NCI-H1930 (cell line): Measurements from ENCODE around the gene NKAIN4.

Experiments
- DNase-seq, 2 experiments: peaks; one replicate each; lab custom pipeline; 2025; lab: John Stamatoyannopoulos, UW

Gene NKAIN4

DNA sequence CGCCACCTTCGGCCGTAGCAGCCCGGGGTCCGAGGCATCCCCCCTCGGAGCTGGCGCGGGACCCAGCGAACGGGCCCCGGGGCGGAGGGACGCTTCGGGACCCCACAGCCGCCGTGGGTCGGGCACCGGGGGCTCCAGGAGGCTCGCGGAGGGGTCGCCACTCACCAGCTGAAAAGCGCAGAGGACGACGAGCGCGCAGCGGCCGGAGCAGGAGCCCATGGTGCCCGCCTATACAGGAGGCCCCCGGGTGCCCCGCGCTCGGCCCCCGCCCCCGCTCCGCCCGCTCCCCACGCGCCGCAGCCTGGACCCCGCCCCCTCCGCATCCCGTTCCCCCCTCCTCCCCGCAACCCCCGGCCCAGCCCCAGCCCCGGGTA, at the start of gene NKAIN4:
Gene NKAIN4 (minus strand): TSS at position 232 of the 374 bp plus-strand sequence. CDS start 13 bp downstream, at position 219.
- DNase-seq: no peak

- DNase-seq: no peak
Measured at GRCh38 chr20:63303095-63303666, 48.9 kb upstream of the NKAIN4 start.

DNA sequence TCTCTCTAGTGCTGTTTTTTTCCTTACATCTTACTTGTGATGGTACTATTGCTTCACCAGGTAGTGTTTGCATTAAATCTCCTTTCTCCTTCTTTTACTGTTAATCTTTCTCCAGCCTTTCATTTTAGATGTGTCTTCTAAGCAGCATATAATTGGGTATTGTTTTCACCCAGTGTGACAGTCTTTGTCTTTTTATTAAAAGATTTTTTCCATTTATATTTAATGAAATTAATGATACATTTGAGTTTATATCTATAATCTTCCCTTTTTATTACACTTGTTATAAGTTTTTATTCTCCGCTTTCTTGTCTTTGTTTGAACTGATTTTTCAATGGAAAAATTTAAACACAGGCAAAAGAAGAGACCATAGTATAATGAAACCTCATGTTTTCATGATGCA, 47.4 kb upstream of the NKAIN4 start:
- no peak for DNase-seq

DNA sequence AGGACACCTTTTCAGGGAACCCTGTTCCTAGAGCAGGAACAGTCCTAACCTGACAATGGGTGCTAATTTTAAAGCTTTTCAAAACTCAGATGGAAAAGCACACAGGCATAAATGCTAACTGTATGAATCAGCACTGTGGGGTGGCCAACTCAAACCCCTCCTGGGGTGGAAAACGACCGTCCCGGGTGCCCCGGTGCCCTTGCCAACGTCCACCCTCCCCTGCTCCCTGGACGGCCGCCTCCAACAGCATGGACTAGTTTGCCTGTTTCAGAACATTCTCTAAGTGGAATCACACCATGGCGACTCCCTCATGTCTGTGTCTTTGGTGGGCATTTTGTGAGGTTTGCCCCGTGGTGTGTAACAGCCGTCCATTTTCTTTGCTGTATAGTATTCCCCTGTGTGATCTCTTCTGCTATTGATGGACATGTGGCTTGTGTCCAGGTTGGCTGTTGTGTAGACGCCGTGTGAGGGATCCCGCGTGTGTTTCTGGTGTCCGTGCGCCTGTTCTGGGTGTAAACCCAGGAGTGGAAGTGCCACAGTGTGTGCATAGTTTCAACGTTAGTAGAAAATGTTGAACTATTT, 44.6 kb upstream of the NKAIN4 start:
- DNase-seq: no peak

DNA sequence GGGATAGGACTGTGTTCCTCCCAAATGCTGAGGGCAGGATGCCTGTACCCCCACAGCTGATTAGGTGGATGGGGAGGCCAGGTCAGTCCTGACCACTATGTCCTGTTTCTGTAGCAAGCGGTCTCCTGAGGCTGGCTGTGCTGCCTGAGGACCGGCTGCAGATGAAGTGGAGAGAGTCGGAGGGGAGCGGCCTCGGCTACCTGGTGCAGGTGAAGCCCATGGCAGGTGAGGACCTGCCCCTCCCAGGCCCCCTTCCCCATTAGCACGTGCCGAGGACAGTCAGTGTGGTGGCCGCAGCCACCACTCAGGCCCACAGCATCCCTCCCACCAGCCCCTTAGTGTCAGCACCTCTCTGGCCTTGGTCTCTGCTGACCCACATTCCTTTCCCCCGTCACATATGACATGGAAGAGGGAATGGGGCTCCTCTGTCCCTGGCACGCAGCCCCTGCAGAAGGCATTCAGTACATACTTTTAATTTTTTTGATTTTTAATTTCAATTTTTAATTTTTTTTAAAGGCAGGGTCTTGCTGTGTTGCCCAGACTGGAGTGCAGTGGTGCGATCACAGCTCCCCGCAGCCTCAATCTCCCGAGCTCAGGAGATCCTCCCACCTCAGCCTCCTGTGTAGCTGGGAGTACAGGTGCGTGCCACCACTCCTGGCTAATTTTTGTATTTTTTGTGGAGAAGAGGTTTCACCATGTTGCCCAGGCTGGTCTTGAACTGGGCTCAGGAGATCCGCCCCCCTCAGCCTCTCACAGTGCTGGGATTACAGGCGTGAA, 43.7 kb upstream of the NKAIN4 start:
- no peak for DNase-seq

DNA sequence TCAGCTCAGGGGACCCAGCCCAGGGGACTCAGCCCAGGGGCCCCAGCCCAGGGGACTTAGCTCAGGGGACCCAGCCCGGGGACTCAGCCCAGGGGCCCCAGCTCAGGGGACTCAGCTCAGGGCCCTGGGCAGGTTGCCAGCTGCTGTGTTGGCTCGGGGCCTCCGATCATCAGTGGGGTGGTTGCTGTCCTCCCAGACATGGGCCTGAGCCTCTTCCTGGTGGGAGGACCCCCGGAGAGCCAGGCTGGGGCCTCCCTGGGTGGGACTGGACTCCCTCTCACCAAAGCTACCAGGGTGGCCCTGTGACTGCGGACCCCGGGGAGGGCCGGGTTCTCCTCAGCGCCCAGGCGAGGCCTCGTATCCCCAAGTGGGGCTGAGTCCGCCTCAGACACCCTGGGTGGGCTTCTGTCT, 43.1 kb upstream of the NKAIN4 start:
- no peak for DNase-seq

- DNase-seq: no peak
Measured at GRCh38 chr20:63296531-63297299, 42.5 kb upstream of the NKAIN4 start.

DNA sequence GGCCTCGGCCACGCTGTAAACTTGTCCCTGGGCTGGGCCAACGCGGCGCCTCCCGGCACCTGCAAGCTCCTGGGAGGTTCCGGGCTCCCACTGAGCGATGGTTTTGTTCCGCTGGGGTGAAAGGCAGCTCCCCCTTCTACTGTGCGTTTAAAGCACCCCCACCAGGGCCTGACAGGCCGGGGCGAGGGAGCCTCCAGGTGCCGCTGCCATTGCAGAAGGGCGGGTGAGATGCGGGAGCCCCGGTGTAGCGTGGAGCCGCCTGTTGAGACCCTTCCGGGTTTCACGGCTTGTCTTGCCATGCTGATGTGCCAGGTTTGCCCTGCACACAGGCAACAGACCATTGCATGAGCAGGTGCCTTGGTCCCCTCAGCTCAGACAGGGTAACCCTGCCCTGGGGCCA, 41.6 kb upstream of the NKAIN4 start:
- no peak for DNase-seq

DNA sequence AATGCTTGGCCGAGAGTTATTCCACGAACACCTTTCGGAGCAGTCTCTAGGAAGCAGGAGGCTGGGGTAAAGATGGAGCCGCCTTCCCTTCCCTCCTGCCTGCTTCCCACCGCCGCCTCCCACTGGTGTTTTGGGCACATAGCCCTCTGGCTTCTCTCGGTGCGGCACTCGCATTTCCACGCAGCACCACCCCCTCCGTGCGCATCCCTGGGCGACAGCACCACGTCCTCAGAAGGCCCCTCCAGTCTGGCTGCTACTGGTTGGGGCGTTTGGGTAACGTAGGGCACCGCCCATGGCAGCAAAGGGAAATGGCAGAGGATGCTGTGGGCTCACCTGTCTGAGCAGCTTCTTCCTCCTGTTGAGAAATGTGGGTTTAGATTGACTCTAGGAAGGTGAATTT, 41.2 kb upstream of the NKAIN4 start:
- no peak for DNase-seq

DNA sequence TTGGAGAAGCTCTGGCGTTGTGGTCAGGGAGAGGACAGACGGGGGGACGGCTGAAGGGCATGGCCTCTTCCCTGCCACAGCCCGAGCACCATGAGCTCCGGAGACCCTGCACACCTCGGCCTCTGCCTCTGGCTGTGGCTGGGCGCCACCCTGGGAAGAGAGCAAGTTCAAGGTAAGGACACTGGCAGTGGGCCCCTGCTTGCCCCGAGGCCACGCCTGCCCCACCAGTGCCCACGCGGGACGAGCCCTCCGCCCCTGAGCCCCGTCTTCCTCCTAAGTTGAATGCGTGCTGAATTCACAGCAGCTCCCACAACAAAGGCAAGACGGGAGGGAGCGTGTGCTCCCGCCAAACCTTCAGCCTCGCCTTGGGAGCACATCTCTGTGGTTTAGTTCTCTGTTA, 40.8 kb upstream of the NKAIN4 start:
- DNase-seq: no peak

GRCh38 chr20:63294536-63294900, 40.3 kb upstream of the NKAIN4 start:
- no peak for DNase-seq

DNA sequence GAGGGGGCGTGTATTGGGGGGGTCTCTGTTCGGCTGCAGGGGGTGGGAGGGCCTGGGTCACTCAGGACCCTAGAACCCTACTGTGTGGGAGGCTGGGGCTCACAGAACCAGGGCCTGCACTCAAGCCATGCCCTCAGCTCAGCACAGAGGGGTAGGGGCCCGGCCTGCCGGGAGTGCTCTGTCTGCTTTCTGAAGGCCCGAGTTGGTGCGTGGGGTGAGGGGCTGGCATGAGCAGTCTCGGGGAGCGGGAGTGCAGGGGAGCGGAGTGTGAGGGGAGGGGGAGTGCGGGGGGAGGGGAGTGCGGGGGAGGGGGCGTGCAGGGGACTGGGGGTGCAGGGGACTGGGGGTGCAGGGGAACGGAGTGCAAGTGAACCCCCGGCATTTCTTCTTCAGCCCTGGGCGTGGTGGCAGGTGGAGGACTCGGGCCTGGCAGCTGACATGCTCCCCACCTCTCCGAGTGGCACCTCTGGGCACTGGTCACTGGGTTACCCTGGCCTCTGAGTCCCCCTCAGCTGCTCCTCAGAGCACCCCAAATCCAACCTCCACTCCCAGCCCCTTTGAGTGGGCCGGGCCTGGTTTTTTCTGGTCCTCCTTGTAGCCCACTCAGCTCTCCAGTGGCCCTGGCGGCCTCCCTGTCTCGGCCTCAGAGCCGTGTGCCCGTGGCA, 39.7 kb upstream of the NKAIN4 start:
- DNase-seq: no peak

- no peak for DNase-seq
Measured at GRCh38 chr20:63293456-63293855, 39.2 kb upstream of the NKAIN4 start.

DNA sequence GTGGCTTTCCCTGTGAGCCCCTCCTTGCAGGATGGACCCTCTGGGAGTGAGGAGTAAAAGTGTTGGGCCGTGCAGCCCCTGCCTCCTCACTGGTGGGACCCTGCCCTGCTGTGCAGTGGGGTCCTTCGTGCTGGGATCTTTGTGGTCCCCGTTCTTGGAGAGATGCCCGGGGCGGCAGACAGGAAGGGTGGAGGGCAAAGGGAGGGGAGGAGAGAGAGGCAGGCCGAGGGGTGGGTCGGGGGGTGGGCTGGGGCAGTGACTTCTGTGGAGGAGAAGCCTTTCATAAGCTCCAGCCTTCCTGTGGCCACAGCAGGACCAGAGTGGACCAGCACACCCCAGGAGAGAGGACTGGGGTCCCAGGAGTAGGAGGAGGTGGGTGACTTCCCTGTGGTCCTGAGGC, 38.6 kb upstream of the NKAIN4 start, which contains the start of gene COL20A1:
Gene COL20A1 (plus strand): TSS at position 283 of the 400 bp plus-strand sequence. CDS start 1,922 bp downstream, outside the sequence.
- DNase-seq: no peak

GRCh38 chr20:63292292-63292701, 38.0 kb upstream of the NKAIN4 start:
- DNase-seq: no peak

- DNase-seq: no peak
Measured at GRCh38 chr20:63291811-63292210, 37.5 kb upstream of the NKAIN4 start.

- DNase-seq: peak in 1 of 2 experiments; percentile 25
Measured at GRCh38 chr20:63290677-63291472, 36.6 kb upstream of the NKAIN4 start.

- no peak for DNase-seq
Measured at GRCh38 chr20:63290136-63290676, 35.9 kb upstream of the NKAIN4 start.

- no peak for DNase-seq
Measured at GRCh38 chr20:63289311-63290135, 35.3 kb upstream of the NKAIN4 start.
